Measurements from ENCODE around the gene SVBP.

SVBP gene

GRCh38 chr1:42806171-42806570 is 11.0 kb downstream of the SVBP start:
- ATAC-seq: no peak
- no peak for TF ChIP-seq ZFP30 (CRISPR knock-in tag; IDR thresholded peaks at IDR 0.05)
- no peak for TF ChIP-seq TSHZ2 (CRISPR knock-in tag; IDR thresholded peaks at IDR 0.05)
- TF ChIP-seq ARNTL (CRISPR knock-in tag; IDR thresholded peaks at IDR 0.05; ENCODE audit: borderline replicate concordance, low read depth): no peak
- TF ChIP-seq ZC3H10 (CRISPR knock-in tag; IDR thresholded peaks at IDR 0.05): no peak
- no peak for TF ChIP-seq PATZ1 (CRISPR knock-in tag; IDR thresholded peaks at IDR 0.05; ENCODE audit: borderline replicate concordance)
- TF ChIP-seq ESRRG (CRISPR knock-in tag; IDR thresholded peaks at IDR 0.05): no peak
- TF ChIP-seq ZNF565 (CRISPR knock-in tag; conservative IDR thresholded peaks at IDR 0.05; ENCODE audit: low read depth): no peak
- TF ChIP-seq BACH2 (CRISPR knock-in tag; IDR thresholded peaks at IDR 0.05; ENCODE audit: borderline replicate concordance): no peak
- no peak for TF ChIP-seq PPARA (CRISPR knock-in tag; IDR thresholded peaks at IDR 0.05; ENCODE audit: borderline replicate concordance)

- ATAC-seq: no peak
- TF ChIP-seq OSR1 (CRISPR knock-in tag; IDR thresholded peaks at IDR 0.05): no peak
- TF ChIP-seq GLIS3 (CRISPR knock-in tag; IDR thresholded peaks at IDR 0.05): no peak
- no peak for TF ChIP-seq ISL1 (CRISPR knock-in tag; IDR thresholded peaks at IDR 0.05)
- TF ChIP-seq ZNF8 (CRISPR knock-in tag; IDR thresholded peaks at IDR 0.05): no peak
- TF ChIP-seq ARNTL (CRISPR knock-in tag; IDR thresholded peaks at IDR 0.05; ENCODE audit: borderline replicate concordance, low read depth): no peak
- TF ChIP-seq TOX (CRISPR knock-in tag; IDR thresholded peaks at IDR 0.05; ENCODE audit: borderline replicate concordance): no peak
- TF ChIP-seq ZNF565 (CRISPR knock-in tag; conservative IDR thresholded peaks at IDR 0.05; ENCODE audit: low read depth): no peak
- no peak for TF ChIP-seq BACH2 (CRISPR knock-in tag; IDR thresholded peaks at IDR 0.05; ENCODE audit: borderline replicate concordance)
- TF ChIP-seq CSDC2 (CRISPR knock-in tag; IDR thresholded peaks at IDR 0.05): no peak
- no peak for TF ChIP-seq PPARA (CRISPR knock-in tag; IDR thresholded peaks at IDR 0.05; ENCODE audit: borderline replicate concordance)
- no peak for TF ChIP-seq PATZ1 (CRISPR knock-in tag; IDR thresholded peaks at IDR 0.05; ENCODE audit: borderline replicate concordance)
- no peak for TF ChIP-seq ESRRG (CRISPR knock-in tag; IDR thresholded peaks at IDR 0.05)
These were observed 15.2 kb downstream of the SVBP start for GRCh38 chr1:42801832-42802473.

- ATAC-seq: no peak
- no peak for TF ChIP-seq ZFP3 (CRISPR knock-in tag; IDR thresholded peaks at IDR 0.05)
- no peak for TF ChIP-seq OSR1 (CRISPR knock-in tag; IDR thresholded peaks at IDR 0.05)
- TF ChIP-seq CSDC2 (CRISPR knock-in tag; IDR thresholded peaks at IDR 0.05): no peak
- TF ChIP-seq PPARA (CRISPR knock-in tag; IDR thresholded peaks at IDR 0.05; ENCODE audit: borderline replicate concordance): no peak
- no peak for TF ChIP-seq ZNF8 (CRISPR knock-in tag; IDR thresholded peaks at IDR 0.05)
- TF ChIP-seq RARB (CRISPR knock-in tag; IDR thresholded peaks at IDR 0.05): no peak
- no peak for TF ChIP-seq GLIS3 (CRISPR knock-in tag; IDR thresholded peaks at IDR 0.05)
- TF ChIP-seq PATZ1 (CRISPR knock-in tag; IDR thresholded peaks at IDR 0.05; ENCODE audit: borderline replicate concordance): no peak
- no peak for TF ChIP-seq ZFP30 (CRISPR knock-in tag; IDR thresholded peaks at IDR 0.05)
- TF ChIP-seq CSRNP3 (CRISPR knock-in tag; IDR thresholded peaks at IDR 0.05): no peak
- TF ChIP-seq SNAI2 (CRISPR knock-in tag; IDR thresholded peaks at IDR 0.05): no peak
- no peak for TF ChIP-seq CREB5 (CRISPR knock-in tag; IDR thresholded peaks at IDR 0.05; ENCODE audit: low read depth)
- no peak for TF ChIP-seq TSHZ2 (CRISPR knock-in tag; IDR thresholded peaks at IDR 0.05)
These were observed 19.2 kb downstream of the SVBP start for GRCh38 chr1:42797979-42798378.
